ENCODE measurements around the gene DDI2.
A peak's percentile ranks its signal among the peaks of the same experiment; 100 is the strongest.

DDI2 gene

GRCh38 chr1:15583016-15583706 lies 34.1 kb upstream of the DDI2 start:
- H3K4me1 Mint-ChIP-seq: peaks cover 29% of the 10 kb centered on the region
- TF ChIP-seq, protein P1, sequence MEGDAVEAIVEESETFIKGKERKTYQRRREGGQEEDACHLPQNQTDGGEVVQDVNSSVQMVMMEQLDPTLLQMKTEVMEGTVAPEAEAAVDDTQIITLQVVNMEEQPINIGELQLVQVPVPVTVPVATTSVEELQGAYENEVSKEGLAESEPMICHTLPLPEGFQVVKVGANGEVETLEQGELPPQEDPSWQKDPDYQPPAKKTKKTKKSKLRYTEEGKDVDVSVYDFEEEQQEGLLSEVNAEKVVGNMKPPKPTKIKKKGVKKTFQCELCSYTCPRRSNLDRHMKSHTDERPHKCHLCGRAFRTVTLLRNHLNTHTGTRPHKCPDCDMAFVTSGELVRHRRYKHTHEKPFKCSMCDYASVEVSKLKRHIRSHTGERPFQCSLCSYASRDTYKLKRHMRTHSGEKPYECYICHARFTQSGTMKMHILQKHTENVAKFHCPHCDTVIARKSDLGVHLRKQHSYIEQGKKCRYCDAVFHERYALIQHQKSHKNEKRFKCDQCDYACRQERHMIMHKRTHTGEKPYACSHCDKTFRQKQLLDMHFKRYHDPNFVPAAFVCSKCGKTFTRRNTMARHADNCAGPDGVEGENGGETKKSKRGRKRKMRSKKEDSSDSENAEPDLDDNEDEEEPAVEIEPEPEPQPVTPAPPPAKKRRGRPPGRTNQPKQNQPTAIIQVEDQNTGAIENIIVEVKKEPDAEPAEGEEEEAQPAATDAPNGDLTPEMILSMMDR (IDR thresholded peaks at IDR 0.05; ENCODE audit: unreplicated experiment in 3 of 3): no peak
- H3K9me3 Mint-ChIP-seq: no peaks in the 10 kb centered on the region
- H3K36me3 Mint-ChIP-seq (ENCODE audit: low read depth): no peaks in the 10 kb centered on the region
- peaks cover 16% of the 10 kb centered on the region for H3K27me3 Mint-ChIP-seq (ENCODE audit: low read depth)
- peak overlapping the region in 2 of 3 experiments; percentile 51 to 62 for H3K4me3 Mint-ChIP-seq
- H3K27ac Mint-ChIP-seq: peak overlapping the region in 2 of 3 experiments; percentile 2 to 64

DNA sequence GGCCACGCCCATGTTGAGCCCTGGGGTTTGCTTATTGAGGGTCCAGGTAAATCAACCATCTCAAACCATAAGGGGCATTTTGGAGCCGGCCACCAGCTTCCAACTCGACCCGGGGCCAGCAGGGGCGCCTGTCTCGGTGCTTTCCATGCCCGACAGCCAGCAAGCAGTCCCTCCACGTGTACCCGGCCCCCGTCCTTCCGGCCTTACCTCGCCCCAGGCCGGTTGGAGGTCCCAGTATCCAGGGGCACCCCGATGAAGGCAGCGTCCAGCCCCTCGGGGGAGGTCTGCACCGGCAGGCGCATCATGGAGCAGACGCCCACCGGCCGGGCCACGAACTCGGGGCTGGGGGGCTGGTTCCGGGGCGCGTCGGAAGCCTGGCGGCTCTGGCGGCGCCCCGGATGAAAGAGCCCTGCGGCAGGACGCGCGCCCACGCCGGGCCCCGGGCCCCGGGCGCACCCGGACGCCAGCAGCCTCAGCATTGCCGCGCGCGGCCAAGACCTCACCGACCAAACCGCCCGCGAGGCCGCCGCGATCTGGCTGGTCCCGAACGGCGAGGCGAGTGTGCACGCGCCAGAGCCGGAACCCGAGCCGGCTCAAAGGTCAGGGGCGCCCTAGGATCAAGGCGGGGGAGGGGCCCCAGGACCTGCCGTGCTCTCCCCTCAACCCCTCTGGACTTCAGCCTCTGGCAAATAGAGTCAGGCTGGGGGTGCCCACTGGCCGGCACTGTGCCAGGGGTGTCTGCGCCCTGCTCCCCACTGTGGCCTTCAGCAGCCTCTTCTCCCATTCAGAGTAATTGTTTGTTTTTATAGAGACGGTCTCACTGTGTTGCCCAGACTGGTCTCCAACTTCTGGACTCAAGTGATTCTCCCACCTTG lies 32.5 kb upstream of the DDI2 start, which contains the start of gene AGMAT:
Gene AGMAT (minus strand): TSS at position 563 of the 875 bp plus-strand sequence. CDS start 84 bp downstream, at position 479.
- TF ChIP-seq, protein P1 (IDR thresholded peaks at IDR 0.05; ENCODE audit: unreplicated experiment in 3 of 3): peak; percentile 36 to 47 (median 38)
- peaks cover 15% of the 10 kb centered on the region for H3K4me1 Mint-ChIP-seq
- peak within 1 kb of the TSS; percentile 75 to 82 (median 79) for H3K4me3 Mint-ChIP-seq
- H3K9me3 Mint-ChIP-seq: no peaks in the 10 kb centered on the region
- peaks cover 16% of the 10 kb centered on the region for H3K27me3 Mint-ChIP-seq (ENCODE audit: low read depth)
- peak within 1 kb of the TSS in 2 of 3 experiments; percentile 63 to 86 for H3K27ac Mint-ChIP-seq
- no peaks in the 10 kb centered on the region for H3K36me3 Mint-ChIP-seq (ENCODE audit: low read depth)

- Mint-ChIP-seq H3K27me3 (ENCODE audit: low read depth) (peaks cover 1% of the 10 kb centered on the region), H3K9me3 (no peaks in the 10 kb centered on the region), H3K36me3 (ENCODE audit: low read depth) (no peaks in the 10 kb centered on the region), H3K4me1 (peaks cover 9% of the 10 kb centered on the region), H3K4me3 (no peak overlapping the region), H3K27ac (no peak overlapping the region)
- TF ChIP-seq, protein P1 (IDR thresholded peaks at IDR 0.05; ENCODE audit: unreplicated experiment in 3 of 3): no peak
These were observed 25.0 kb upstream of the DDI2 start for GRCh38 chr1:15592285-15592684.

DNA sequence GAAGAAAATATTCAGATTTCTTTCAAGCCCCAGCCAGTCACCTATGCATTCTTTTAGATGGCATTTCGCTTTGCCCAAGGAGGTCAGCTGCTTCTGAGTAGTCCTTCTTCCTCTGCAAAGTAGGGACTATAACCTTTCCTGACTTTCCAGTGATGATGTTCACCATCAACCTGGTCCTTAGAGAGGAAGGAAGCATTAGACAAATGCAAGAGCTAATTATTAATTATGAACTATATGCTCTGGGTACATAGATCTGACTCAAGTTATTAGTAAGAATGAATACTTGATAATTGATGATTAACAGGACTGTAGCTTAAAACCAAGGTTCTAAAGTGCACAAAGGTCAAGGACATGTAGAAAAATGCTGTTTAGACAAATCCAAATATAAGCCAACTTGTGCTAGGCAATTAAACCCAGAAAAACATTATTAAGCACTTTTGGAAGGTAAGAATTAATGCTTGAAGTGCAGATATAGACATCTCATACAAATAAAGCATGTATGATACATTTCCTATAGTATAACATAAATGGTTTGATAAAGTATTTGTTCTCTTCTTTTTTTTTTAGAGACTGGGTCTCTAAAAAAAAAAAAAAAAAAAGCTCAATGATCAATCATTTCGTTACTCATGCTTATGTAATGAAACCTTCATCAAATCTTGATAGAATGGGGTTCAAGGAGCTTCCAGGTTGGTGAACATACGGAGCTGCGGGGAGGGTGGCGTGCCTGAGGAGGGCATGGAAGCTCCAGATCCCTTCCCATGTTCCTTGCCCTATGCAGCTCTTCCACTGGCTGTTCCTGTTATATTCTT lies 21.2 kb upstream of the DDI2 start:
- Mint-ChIP-seq H3K36me3 (ENCODE audit: low read depth) (no peaks in the 10 kb centered on the region), H3K4me1 (peaks cover 30% of the 10 kb centered on the region)

GRCh38 chr1:15598436-15598835 lies 18.8 kb upstream of the DDI2 start:
- Mint-ChIP-seq H3K27ac (peak overlapping the region; percentile 41 to 81 (median 75)), H3K36me3 (ENCODE audit: low read depth) (no peaks in the 10 kb centered on the region), H3K27me3 (ENCODE audit: low read depth) (no peaks in the 10 kb centered on the region), H3K9me3 (no peaks in the 10 kb centered on the region), H3K4me1 (peaks cover 39% of the 10 kb centered on the region), H3K4me3 (peak overlapping the region in 2 of 3 experiments; percentile 26 to 48)
- TF ChIP-seq, protein P1 (IDR thresholded peaks at IDR 0.05; ENCODE audit: unreplicated experiment in 3 of 3): no peak

More for the DNA sequence above, 21.2 kb upstream of the DDI2 start:
- TF ChIP-seq, protein P1 (IDR thresholded peaks at IDR 0.05; ENCODE audit: unreplicated experiment in 3 of 3): no peak
- H3K27ac Mint-ChIP-seq: no peak overlapping the region
- H3K4me3 Mint-ChIP-seq: no peak overlapping the region
- no peaks in the 10 kb centered on the region for H3K27me3 Mint-ChIP-seq (ENCODE audit: low read depth)
- no peaks in the 10 kb centered on the region for H3K9me3 Mint-ChIP-seq

All from nephron (organoid).